ENCODE data around the gene KIFC1.

The KIFC1 gene

GRCh38 chr6:33434961-33435360 is 43.3 kb downstream of the KIFC1 start:
- DNase-seq (ENCODE audit: low read depth), result no peak
- H3K4me3 ChIP-seq (ENCODE audit: low read depth, low read length), result no peak overlapping the region
- TF ChIP-seq CTCF (IDR thresholded peaks at IDR 0.05; ENCODE audit: low read depth, low read length, missing control alignments), result no peak

- no peak overlapping the region for H3K4me3 ChIP-seq (ENCODE audit: low read depth, low read length)
- TF ChIP-seq CTCF (IDR thresholded peaks at IDR 0.05; ENCODE audit: low read depth, low read length, missing control alignments), result no peak
- no peak for DNase-seq (ENCODE audit: low read depth)
These were observed 46.0 kb downstream of the KIFC1 start for GRCh38 chr6:33437666-33438065.

- no peak for DNase-seq (ENCODE audit: low read depth)
- TF ChIP-seq CTCF (IDR thresholded peaks at IDR 0.05; ENCODE audit: low read depth, low read length, missing control alignments), result no peak
- no peak overlapping the region for H3K4me3 ChIP-seq (ENCODE audit: low read depth, low read length)
These were observed 47.5 kb downstream of the KIFC1 start for GRCh38 chr6:33438978-33439594.

GRCh38 chr6:33439956-33440648 is 48.5 kb downstream of the KIFC1 start:
- DNase-seq (ENCODE audit: low read depth), result no peak
- H3K4me3 ChIP-seq (ENCODE audit: low read depth, low read length), result no peak overlapping the region
- TF ChIP-seq CTCF (IDR thresholded peaks at IDR 0.05; ENCODE audit: low read depth, low read length, missing control alignments), result no peak

GRCh38 chr6:33440649-33441309 is 49.2 kb downstream of the KIFC1 start:
- TF ChIP-seq CTCF (IDR thresholded peaks at IDR 0.05; ENCODE audit: low read depth, low read length, missing control alignments), result no peak
- no peak for DNase-seq (ENCODE audit: low read depth)

GRCh38 chr6:33441457-33441856 is 49.8 kb downstream of the KIFC1 start:
- no peak overlapping the region for H3K4me3 ChIP-seq (ENCODE audit: low read depth, low read length)
- no peak for DNase-seq (ENCODE audit: low read depth)
- TF ChIP-seq CTCF (IDR thresholded peaks at IDR 0.05; ENCODE audit: low read depth, low read length, missing control alignments), result no peak

More at GRCh38 chr6:33440649-33441309, 49.2 kb downstream of the KIFC1 start:
- no peak overlapping the region for H3K4me3 ChIP-seq (ENCODE audit: low read depth, low read length)
